ENCODE data around the gene BANP.

DNA sequence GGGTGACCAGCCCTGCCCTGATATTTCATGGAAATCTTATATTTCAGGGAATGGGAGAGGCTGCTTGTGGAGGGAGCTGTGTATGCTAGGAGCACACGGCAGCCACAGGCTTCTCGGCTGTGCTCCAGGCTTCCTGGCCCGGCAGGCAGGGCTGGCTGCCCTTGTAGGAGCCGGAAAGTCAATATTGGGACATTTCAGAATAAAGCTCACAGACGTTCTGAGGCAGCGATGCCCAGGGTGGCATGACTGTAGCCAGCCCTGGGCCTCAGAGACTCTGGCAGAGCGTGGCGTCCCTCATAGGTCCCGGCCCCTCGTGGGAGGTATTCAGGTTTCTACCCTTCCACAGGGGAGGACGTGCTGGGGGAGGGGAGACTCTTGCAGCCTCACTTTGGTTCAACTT is 65.7 kb downstream of the BANP start:
- TF ChIP-seq, protein P1, sequence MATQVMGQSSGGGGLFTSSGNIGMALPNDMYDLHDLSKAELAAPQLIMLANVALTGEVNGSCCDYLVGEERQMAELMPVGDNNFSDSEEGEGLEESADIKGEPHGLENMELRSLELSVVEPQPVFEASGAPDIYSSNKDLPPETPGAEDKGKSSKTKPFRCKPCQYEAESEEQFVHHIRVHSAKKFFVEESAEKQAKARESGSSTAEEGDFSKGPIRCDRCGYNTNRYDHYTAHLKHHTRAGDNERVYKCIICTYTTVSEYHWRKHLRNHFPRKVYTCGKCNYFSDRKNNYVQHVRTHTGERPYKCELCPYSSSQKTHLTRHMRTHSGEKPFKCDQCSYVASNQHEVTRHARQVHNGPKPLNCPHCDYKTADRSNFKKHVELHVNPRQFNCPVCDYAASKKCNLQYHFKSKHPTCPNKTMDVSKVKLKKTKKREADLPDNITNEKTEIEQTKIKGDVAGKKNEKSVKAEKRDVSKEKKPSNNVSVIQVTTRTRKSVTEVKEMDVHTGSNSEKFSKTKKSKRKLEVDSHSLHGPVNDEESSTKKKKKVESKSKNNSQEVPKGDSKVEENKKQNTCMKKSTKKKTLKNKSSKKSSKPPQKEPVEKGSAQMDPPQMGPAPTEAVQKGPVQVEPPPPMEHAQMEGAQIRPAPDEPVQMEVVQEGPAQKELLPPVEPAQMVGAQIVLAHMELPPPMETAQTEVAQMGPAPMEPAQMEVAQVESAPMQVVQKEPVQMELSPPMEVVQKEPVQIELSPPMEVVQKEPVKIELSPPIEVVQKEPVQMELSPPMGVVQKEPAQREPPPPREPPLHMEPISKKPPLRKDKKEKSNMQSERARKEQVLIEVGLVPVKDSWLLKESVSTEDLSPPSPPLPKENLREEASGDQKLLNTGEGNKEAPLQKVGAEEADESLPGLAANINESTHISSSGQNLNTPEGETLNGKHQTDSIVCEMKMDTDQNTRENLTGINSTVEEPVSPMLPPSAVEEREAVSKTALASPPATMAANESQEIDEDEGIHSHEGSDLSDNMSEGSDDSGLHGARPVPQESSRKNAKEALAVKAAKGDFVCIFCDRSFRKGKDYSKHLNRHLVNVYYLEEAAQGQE (IDR thresholded peaks at IDR 0.05; ENCODE audit: low read depth, low read length): no peak
- TF ChIP-seq GABPA (IDR thresholded peaks at IDR 0.05; ENCODE audit: low read depth) (no peak), SIN3A (IDR thresholded peaks at IDR 0.05; ENCODE audit: borderline replicate concordance, low read depth, low read length) (no peak), EZH2phosphoT487 (IDR thresholded peaks at IDR 0.05; ENCODE audit: borderline replicate concordance, low read depth) (no peak), RXRA (IDR thresholded peaks at IDR 0.05; ENCODE audit: borderline replicate concordance, low read depth) (no peak), RCOR1 (IDR thresholded peaks at IDR 0.05; ENCODE audit: low read length) (no peak)
- TF ChIP-seq, protein P2, sequence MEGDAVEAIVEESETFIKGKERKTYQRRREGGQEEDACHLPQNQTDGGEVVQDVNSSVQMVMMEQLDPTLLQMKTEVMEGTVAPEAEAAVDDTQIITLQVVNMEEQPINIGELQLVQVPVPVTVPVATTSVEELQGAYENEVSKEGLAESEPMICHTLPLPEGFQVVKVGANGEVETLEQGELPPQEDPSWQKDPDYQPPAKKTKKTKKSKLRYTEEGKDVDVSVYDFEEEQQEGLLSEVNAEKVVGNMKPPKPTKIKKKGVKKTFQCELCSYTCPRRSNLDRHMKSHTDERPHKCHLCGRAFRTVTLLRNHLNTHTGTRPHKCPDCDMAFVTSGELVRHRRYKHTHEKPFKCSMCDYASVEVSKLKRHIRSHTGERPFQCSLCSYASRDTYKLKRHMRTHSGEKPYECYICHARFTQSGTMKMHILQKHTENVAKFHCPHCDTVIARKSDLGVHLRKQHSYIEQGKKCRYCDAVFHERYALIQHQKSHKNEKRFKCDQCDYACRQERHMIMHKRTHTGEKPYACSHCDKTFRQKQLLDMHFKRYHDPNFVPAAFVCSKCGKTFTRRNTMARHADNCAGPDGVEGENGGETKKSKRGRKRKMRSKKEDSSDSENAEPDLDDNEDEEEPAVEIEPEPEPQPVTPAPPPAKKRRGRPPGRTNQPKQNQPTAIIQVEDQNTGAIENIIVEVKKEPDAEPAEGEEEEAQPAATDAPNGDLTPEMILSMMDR (IDR thresholded peaks at IDR 0.05): no peak
- TF ChIP-seq, protein P3, sequence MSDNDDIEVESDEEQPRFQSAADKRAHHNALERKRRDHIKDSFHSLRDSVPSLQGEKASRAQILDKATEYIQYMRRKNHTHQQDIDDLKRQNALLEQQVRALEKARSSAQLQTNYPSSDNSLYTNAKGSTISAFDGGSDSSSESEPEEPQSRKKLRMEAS (IDR thresholded peaks at IDR 0.05; ENCODE audit: low read depth): no peak
- TF ChIP-seq, protein P4, sequence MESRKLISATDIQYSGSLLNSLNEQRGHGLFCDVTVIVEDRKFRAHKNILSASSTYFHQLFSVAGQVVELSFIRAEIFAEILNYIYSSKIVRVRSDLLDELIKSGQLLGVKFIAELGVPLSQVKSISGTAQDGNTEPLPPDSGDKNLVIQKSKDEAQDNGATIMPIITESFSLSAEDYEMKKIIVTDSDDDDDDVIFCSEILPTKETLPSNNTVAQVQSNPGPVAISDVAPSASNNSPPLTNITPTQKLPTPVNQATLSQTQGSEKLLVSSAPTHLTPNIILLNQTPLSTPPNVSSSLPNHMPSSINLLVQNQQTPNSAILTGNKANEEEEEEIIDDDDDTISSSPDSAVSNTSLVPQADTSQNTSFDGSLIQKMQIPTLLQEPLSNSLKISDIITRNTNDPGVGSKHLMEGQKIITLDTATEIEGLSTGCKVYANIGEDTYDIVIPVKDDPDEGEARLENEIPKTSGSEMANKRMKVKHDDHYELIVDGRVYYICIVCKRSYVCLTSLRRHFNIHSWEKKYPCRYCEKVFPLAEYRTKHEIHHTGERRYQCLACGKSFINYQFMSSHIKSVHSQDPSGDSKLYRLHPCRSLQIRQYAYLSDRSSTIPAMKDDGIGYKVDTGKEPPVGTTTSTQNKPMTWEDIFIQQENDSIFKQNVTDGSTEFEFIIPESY (IDR thresholded peaks at IDR 0.05; ENCODE audit: borderline replicate concordance, low read depth): no peak
